VCaP (cell line): ENCODE results near the gene CSDE1.

Experiments
- H3K27ac ChIP-seq: fragments of 450-650 bp; 2 replicates; pipeline ENCODE4 v1.5.1; 2017
- CTCF ChIP-seq: fragments of 450-650 bp; conservative IDR thresholded peaks from 2 replicates; pipeline ENCODE4 v1.5.1; 2017; ENCODE audit warnings: mild to moderate bottlenecking, moderate library complexity

Gene CSDE1

DNA sequence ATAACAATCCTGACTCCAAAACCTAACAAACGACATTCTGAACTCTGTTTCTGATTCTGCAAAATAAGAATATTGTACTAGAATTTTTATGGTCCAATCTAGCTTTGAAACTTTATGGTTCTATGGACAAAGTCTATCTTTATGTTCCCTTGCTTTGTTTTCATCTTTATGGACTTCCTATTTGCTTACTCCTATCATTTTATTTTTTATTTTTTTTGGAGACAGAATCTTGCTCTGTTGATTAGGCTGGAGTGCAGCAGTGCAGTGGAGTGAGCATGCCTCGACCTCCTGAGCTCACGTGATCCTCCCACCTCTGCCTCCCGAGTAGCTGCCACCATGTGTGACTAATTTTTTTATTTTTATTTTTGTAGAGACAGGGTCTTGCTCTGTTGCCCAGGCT is 44.8 kb downstream of the CSDE1 start:
- TF ChIP-seq CTCF: no peak
- H3K27ac ChIP-seq: no peak overlapping the region

DNA sequence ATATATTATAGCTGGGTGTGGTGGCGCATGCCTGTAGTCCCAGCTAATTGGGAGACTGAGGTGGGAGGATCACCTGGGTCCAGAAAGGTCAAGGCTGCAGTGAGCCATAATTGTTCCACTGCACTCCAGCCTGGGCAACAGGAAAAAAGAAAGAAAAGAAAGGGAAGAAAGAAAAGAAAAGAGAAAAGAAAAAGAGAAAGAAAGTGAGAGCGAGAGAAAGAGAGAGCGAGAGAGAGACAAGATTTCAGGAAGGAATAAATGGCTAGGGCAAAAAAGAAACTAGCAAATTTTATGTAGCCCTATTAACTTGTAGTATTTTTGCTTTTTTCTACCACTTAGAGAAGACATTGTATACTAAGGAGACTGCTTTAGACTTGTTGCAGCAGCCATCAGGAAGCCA is 47.4 kb downstream of the CSDE1 start:
- H3K27ac ChIP-seq: no peak overlapping the region

GRCh38 chr1:114707604-114708003 is 50.2 kb downstream of the CSDE1 start:
- no peak for TF ChIP-seq CTCF
- H3K27ac ChIP-seq: no peak overlapping the region

More for the DNA sequence above, 47.4 kb downstream of the CSDE1 start:
- no peak for TF ChIP-seq CTCF

DNA sequence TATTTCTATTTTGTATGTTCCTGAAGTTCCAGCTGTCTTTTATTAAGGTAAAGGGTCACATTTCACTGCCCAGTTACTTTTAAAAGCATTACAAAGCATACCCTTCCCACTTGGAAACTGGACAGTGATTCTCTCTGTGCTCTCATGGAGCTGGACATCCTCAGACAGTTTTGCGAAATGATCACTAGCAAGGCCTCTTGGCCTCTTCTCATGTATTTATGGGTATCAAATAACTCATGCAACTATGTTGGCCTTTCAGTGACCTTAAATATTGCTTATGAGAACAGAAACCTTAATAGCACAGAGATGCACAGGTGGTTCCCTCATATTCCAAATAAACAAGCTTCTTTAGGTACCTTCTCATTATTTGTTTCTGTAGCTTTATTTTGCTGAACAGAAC is 54.5 kb downstream of the CSDE1 start:
- no peak overlapping the region for H3K27ac ChIP-seq
- TF ChIP-seq CTCF: no peak

GRCh38 chr1:114702737-114703136 is 55.0 kb downstream of the CSDE1 start:
- no peak for TF ChIP-seq CTCF
- H3K27ac ChIP-seq: no peak overlapping the region

- H3K27ac ChIP-seq: no peak overlapping the region
- no peak for TF ChIP-seq CTCF
Measured at GRCh38 chr1:114701931-114702330, 55.9 kb downstream of the CSDE1 start.

DNA sequence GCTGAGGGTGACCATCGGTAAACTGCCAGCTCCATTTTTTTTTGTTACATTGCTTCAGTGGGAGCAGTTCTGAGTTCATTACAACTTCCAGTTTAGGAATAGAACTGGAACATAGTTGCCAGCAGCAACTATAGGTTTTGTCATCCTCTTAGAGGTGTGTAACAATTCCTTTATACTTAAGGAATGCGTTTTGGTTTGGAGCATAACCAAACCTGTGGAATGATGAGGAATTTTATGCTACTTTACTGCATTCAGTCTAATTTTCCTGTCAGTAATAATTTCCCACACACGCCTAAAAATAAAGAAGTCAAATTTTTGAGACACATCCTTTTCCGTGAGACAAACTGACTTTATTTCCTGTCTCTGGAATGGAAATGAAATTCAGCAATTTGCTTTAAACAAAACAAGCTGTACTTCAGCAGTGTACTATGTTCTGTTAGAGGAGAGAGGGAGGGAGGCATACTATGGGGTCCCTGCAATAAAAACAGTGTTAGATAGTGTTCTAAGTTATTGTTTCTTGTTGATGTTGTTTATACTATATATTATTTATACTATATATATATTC is 57.7 kb downstream of the CSDE1 start:
- no peak for TF ChIP-seq CTCF
- no peak overlapping the region for H3K27ac ChIP-seq
